Gastroesophageal sphincter (tissue), 3 donors: ENCODE results near the gene INTU.

ENCODE experiments used
- CTCF ChIP-seq, 4 experiments: fragments of 200-600 bp in 2 of 4; fragments of 450-650 bp in 2 of 4; sonication (generic) in 1 of 4; IDR thresholded peaks; one replicate each; pipeline ENCODE4 v1.5.1; 2017 to 2019; ENCODE audit warnings: antibody characterized with exemption in 4 of 4, mild to moderate bottlenecking in 2 of 4, moderate library complexity in 2 of 4
- POLR2A ChIP-seq, 2 donors: fragments of 450-650 bp; IDR thresholded peaks; one replicate each; pipeline ENCODE4 v1.6.1; 2017; ENCODE audit warnings: antibody characterized with exemption in 2 of 2, mild to moderate bottlenecking in 2 of 2, moderate library complexity in 1 of 2
- POLR2AphosphoS5 ChIP-seq: sonication (generic); formaldehyde crosslinking; IDR thresholded peaks from one replicate; pipeline ENCODE4 v1.6.1; 2017; ENCODE audit warnings: antibody characterized with exemption

- no peak for TF ChIP-seq CTCF (IDR thresholded peaks at IDR 0.05)
- TF ChIP-seq POLR2A (IDR thresholded peaks at IDR 0.05) = no peak
- TF ChIP-seq POLR2AphosphoS5 = no peak
Observed at GRCh38 chr4:127730142-127730913, 97.6 kb downstream of the INTU start, which contains the start of gene SLC25A31.
